GM12873 (cell line): Measurements from ENCODE around the gene CRPPA.

Experiments
- TF ChIP-seq, protein P1 (sequence below): IDR thresholded peaks from 2 replicates; pipeline ENCODE4 v1.5.1; 2012; ENCODE audit warnings: low read depth, mild to moderate bottlenecking, moderate library complexity, low read length, control low read depth; ENCODE audit not compliant: insufficient read depth; ENCODE audit errors: missing control alignments

Gene CRPPA

GRCh38 chr7:16421333-16422102 lies at the start of gene CRPPA:
TSS of gene CRPPA (minus strand) at chr7:16421538. CDS start at chr7:16421322, 216 bp downstream.
- TF ChIP-seq, protein P1, sequence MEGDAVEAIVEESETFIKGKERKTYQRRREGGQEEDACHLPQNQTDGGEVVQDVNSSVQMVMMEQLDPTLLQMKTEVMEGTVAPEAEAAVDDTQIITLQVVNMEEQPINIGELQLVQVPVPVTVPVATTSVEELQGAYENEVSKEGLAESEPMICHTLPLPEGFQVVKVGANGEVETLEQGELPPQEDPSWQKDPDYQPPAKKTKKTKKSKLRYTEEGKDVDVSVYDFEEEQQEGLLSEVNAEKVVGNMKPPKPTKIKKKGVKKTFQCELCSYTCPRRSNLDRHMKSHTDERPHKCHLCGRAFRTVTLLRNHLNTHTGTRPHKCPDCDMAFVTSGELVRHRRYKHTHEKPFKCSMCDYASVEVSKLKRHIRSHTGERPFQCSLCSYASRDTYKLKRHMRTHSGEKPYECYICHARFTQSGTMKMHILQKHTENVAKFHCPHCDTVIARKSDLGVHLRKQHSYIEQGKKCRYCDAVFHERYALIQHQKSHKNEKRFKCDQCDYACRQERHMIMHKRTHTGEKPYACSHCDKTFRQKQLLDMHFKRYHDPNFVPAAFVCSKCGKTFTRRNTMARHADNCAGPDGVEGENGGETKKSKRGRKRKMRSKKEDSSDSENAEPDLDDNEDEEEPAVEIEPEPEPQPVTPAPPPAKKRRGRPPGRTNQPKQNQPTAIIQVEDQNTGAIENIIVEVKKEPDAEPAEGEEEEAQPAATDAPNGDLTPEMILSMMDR = no peak

DNA sequence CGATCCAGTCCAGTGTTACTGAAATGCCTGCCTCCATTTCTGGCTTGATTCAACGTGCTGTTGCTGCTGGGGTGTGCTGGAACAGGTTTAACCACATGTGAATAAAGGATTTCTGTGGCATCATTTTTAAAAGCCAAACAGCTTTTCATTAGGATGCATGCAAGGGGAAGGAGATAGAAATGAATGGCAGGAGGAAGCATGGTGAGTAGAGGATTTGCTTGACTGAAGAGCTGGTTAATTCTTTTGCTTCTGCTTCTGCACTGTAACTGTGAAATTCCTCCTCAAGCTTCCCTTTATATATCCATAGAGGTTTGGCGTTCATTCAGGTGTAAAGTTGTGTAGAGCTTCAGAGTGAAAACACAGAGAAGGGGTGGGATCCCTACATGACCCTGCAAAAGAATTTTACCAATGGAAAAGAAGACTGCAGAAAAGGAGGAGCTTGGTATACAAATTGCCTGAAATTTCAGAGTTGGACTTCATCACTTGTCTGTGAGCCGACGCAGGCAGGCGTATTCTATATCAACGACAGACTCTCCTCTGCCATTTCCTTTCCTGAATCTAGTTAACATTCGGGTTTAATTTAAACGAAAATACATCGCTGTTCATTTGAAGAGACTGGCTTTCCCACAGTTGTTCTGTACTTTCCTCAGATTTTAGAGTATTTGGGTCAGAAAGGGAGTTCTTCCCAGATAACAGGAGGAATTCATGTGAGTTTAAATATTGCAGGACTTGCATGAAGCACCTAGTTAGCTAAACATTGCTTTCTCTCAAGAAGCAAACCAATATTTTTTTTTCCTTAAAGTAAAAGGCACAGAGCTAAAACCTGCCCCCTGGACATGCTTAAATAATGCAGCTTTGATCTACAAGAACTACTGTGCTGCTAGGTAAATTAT lies 44.4 kb upstream of the CRPPA start, which contains the start of gene SOSTDC1:
SOSTDC1 (minus strand) TSS at position 270 of the 893 bp plus-strand sequence; CDS start at position 200, 70 bp downstream.
- TF ChIP-seq, protein P1 = no peak

DNA sequence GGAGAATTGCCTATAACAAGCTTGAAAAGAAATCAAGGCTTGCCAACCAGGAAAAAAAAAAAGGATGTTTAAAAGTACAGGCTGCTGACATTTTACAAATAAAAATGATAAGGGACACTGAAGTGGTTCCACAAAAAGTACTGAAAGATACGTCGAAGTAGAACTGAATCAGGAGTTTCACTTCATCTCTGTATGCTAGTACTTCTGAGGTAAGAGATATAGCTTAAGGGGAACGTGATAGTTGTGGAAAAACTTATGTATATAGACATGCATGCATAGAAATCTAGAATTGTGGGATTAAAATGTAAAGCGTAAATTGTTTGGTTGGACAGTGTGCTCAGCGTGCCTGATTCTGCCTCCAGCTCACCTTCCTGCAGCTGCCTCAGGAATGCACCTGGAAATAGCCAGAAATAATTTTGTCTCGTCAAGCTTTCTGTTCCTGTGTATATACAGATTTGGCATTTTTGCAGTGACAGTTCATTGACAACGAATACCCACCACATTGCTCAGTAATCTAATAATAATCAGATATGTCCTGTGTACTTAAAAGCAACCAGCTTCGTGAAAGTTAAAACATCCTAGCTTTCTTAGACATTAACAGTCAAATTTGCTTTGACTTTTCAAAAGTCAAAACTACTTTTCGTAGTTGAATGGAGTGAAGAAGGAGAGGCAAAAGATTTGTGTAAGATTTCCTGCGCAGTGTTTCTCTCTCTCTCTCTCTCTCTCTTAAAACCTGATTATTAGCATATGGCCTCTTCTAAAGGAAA lies 42.8 kb upstream of the CRPPA start:
- TF ChIP-seq, protein P1 = no peak

- TF ChIP-seq, protein P1 = no peak
Observed at GRCh38 chr7:16463520-16463919, 42.2 kb upstream of the CRPPA start.

- TF ChIP-seq, protein P1 = no peak
Observed at GRCh38 chr7:16462431-16462889, 41.1 kb upstream of the CRPPA start.

DNA sequence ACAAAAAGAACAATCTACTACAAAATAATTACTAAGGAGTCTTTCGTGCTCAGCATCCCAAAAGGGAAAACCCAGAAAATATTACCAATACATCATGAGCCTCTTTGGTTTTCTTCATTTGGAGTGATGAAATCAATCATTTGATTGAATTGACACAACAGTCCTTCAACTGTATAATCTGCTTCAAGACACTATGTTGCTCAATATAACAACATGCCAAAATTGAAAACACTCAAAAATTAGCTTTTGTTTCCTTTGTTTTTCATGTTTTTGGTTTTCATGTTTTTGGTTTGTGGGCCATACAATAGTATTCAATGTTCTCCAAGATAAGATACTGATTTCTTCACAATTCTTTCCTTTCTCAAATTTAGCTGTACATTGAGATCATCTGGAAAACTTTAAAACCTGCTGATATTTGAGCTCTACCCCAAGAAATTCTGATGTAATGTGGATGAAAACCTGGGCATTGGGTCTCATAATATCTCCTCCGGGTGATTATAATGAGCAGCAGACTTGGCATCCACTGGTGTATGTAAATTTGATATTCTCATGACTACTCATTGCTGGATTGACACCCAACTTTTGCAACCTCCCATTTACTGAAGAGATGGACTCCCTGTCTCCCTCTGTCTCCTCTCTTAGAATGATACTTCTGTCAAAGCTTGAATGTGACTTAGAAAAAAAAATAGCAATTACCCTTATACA lies 39.6 kb upstream of the CRPPA start:
- TF ChIP-seq, protein P1 = no peak
